Left hindlimb (tissue), 1 donor: ENCODE data around the gene PTPRO.

ENCODE experiments used
- DNase-seq: peaks from one replicate; pipeline ENCODE4 v3.0.0-alpha.2; 2018

Gene PTPRO

DNA sequence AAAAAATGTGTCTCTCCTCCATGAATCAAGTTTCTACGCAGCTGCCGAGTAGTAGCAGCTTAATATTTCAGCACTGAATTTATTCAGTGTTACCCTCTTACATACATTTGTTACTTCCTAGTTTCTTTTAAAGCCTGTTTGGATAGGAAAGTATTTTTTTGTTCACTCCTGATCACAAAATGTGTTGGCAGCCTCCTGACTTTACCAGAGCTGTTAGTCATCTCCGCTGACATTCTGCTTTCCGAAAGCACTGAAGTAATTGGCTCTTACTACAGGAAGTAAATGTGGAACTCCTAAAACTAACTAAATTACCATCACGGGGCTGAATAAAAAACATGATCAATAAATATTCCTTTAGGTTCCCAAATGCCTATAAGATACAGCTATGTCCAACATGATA, 241.4 kb downstream of the PTPRO start:
- no peak for DNase-seq

- no peak for DNase-seq
These were observed 252.0 kb downstream of the PTPRO start for GRCh38 chr12:15574353-15574752.

DNA sequence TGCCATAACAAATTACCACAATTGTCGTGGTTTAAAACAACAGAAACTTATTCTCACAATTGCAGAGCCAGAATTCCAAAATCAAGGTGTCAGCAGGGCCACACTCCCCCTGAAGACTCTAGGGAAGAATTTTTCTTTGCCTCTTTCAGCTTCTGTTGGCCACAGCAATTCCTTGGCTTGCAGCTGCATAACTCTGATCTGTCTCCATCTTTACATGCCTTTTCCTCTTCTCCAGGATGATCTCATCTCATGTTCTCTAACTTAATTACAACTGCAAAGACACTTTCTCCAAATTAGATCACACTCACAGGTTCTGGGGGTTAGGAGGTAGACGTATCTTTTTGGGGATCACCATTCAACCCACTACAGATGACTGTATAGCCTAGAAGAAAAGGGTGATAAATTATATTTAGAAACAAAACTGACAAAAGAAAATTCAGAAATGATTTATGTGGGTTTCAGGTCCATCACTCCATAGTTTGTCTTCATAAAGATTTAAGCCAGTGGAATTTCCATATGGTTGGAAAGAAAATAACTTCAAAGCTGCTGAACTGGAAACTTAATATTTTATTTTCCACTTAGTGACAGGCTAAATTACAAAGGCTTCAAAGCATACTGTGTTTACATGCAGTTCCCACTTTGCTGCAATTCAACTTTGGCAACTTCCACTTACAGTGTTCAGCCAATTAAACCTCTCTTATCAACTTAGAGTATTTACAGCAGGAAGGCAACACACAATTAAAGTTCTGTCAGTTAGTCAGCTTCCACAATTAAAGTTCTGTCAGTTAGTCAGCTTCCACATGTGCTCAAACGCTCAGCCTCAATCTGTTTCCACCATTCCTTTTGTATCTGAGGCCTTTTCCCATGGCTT, 253.6 kb downstream of the PTPRO start:
- no peak for DNase-seq

DNA sequence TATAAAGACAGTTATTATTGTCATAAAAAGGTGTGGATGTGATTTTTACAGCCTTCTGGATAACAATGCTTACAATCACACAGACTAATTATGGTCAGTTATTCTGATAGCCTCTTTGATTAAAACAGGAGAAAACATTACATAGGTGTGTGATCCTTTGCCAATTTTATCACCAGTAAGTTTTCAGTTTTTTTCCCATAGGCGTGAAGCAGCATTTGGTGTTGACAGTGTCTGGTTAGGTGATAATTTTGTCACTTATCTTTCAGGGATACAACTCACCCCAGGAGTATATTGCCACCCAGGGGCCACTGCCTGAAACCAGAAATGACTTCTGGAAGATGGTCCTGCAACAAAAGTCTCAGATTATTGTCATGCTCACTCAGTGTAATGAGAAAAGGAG, 258.1 kb downstream of the PTPRO start:
- no peak for DNase-seq

DNA sequence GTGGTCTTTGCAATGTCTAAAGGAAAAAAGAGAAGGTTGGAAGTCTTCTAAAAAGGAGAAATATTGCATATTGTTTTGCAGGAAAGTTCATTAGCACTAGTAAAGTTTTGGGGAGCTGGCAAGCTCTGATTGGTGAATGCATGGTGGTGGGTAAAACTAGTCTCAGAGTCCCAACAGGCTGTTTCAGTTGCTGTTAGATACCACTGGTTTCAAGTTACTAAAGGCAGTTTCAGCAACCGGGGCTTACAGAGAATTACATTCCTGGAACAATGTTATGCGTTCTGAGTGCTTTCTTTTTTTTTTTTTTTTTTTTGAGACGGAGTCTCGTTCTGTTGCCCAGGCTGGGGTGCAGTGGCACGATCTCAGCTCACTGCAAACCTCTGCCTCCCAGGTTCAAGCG, 258.7 kb downstream of the PTPRO start:
- no peak for DNase-seq

- no peak for DNase-seq
These were observed 261.5 kb downstream of the PTPRO start for GRCh38 chr12:15583804-15584203.

GRCh38 chr12:15584366-15585041, 262.2 kb downstream of the PTPRO start:
- no peak for DNase-seq

DNA sequence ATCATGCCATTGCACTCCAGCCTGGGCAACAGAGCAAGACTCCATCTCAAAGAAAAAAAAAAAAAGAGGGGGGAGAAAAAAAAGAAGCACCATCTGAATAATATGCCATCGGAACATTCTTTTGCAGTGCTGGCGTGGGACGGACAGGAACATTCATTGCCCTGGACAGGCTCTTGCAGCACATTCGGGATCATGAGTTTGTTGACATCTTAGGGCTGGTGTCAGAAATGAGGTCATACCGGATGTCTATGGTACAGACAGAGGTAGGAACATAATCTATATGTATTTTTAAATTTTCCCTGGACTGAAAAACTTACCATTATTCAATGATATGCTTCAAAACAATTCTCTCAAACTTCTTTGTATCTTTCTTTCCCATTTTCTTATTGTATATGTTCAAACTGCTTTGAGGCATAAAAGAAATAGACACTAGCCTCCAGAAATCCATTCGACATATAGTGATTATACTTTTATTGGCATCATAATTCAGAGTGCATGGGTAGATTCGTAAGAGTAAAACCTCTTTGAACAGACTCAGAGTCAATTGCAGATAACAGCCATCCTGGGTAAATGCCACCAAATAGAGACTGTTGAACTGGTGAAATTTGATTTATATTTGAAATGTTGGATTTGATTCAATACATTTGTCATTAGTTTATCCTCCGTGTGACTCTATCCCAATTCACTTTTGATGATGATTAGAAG, 267.2 kb downstream of the PTPRO start:
- DNase-seq, result no peak

- DNase-seq, result peak; percentile 53
These were observed 268.0 kb downstream of the PTPRO start for GRCh38 chr12:15590180-15590826.

DNA sequence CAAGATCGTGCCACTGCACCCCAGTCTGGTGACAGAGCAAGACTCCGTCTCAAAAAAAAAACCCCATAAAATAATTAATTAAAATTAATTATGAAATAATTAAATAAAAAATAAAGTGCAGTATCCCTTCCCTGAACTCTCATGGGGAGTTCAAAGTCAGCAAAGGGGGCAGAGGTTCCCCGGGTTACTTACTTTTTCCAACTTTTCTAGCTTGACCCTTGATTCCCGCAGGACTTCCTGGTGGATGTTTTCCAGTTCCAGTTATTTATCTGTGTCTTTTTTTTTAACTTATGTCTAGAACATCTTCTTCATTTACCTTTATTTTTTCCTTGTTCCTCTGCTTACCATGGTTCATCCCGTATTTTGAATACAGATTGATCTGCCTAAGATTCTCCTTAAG, 269.5 kb downstream of the PTPRO start:
- DNase-seq, result no peak

DNA sequence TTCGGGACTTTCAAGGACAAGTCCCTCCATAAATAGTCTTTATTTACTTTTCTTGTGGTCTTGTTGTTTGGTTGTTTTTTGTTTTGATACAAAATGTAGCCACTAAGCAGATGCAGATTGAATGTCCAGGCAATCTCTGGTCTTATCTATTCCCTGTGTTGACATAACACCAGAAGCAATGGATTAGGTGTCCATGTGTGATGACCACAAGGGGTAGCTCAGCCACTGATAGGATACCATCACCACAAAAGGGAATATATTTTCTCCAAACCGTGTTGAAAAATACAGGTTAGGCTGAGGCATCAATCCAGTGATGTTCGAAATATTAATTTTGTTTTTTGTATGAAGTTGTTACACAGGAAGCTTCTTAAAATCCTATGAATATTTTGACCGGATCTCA, 270.6 kb downstream of the PTPRO start:
- DNase-seq, result no peak

- DNase-seq, result no peak
These were observed 273.9 kb downstream of the PTPRO start for GRCh38 chr12:15596174-15596573.

DNA sequence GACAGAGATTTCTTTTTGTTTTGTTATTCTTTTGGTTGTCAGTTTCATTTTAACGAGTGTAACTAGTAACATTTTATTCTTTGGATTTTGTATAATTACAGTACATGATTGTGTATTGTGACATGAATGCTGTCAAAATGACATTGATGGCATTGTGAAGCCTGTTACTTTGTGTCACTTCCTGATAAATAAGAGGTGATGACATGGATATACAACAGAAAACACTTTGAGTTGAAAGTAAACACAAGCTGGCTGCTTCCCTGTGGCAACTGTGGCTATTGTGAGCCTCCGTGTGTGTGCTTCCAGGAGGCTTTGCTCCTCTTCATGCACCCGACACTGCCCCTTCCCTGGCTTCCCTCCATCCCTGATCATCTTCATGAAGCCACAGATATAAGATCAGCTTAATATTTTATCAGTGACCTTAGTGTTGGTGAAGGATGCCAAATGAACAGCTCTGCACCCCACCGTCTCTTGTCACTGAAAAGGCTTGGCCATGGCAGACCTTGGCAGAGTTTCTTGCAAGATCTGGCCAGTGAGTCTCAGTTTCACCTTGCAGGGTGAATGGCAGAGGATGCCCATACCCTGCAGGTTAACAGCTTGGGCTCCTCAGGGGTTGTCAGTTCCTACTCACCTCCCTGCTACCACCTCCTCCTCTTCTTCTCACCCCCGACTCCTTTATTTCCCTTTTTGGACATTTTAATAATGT, 275.0 kb downstream of the PTPRO start:
- no peak for DNase-seq

GRCh38 chr12:15599266-15600037, 277.1 kb downstream of the PTPRO start:
- DNase-seq, result peak; percentile 51

DNA sequence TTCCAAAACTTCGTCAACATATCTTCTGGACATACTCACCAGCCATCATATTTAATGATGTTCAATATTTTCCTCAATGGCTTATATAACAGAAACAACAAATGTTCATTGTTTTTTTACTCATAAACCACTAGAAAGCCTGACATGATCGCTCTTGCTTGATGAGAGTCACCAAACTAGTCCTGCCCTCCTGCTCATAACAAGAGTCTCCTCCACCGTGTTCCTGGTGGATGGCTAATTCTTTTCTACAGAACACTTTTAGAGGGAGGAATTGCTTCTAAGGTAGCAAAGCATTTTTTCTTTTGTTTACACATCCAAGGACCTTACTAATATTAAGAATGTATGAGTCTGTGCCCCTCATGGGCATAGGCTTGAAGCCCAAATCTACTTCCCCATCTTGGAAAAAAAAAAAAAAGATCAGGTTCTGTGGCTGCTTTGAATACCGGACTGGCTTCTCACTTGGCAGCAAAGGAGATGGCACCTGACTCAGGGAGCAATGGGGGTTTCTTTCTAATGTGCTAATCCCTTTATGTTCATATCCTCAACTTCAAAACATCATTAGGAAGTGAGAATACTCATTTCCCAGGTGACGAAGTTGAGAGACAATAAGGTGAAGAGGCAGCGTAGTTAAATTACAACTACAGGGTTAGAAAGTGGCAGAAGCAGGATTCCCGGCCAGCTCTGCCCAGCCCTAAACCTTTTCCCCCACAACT, 278.1 kb downstream of the PTPRO start:
- no peak for DNase-seq

GRCh38 chr12:15601210-15601800, 279.0 kb downstream of the PTPRO start:
- DNase-seq, result no peak

GRCh38 chr12:15602051-15602672, 279.9 kb downstream of the PTPRO start:
- no peak for DNase-seq

GRCh38 chr12:15603474-15604085, 281.3 kb downstream of the PTPRO start:
- peak; percentile 54 for DNase-seq

DNA sequence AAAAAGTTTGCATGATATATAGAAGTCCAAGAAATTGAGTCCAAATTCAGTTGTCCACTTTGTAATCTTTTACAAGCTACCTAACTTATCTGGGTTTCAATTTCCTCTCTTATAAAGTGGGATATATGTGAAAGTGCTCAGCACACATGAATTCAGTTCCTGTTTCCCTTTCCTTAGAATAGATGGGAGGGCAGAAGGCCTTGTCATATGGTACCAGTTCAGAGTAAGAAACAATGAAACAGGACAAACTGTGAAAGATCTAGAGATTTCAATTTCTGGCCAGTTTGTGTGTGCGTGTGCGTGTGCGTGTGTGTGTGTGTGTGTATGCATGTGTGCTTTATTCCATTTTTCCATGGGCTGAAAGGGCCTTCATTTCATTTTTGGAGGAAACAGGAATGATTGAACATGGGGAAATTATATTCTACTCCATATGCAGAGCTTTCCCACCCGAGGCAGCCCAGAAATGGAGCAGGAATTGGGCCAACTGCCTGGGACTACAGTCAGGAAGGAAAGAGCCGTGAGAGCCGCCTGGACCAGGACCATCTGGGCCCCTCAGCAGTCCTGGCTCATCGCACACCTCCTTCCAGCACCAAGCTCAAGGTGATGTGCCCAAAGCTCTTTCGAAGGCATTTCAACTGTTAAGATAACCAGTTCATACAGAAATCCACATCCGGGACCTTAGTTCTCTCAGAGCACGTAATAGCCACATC, 283.7 kb downstream of the PTPRO start:
- DNase-seq, result no peak
